ENCODE measurements around the gene RPS18. TPM values are rescaled to one million over a fixed set of nuclear protein-coding genes. Genes with fewer than 3 reads are reported as not detected.
"Not testable (repeated sequence)": the region's sequence is repeated elsewhere in the genome, so short reads cannot be mapped to it uniquely, and the experiment has no call there.

RPS18 gene
- total and polyA plus RNA-seq, 2 of the 4 experiments (the other 2 are of a cell fraction), result 6,577 to 8,417 TPM

- CTCF ChIA-PET, result interaction anchor here (0.6 kb wide), 1 partner anchor 12 kb away, joined by 3 read pairs; no protein-coding TSS in a partner anchor
- in situ Hi-C loops (cut with MboI; ENCODE audit: low sequenced_read_pairs); H2AK9ac ChIP-seq (replicated peaks; ENCODE audit: low read depth, low read length, poor library complexity); H2AFZ ChIP-seq (replicated peaks; ENCODE audit: low read length, poor library complexity); H3K4me2 ChIP-seq (ENCODE audit: low read depth, low read length); POLR2A ChIA-PET (ENCODE audit: unreplicated experiment); H2BK20ac ChIP-seq (ENCODE audit: low read depth, low read length); H4K8ac ChIP-seq (ENCODE audit: low read depth in 2 of 2, low read length in 2 of 2); H3K27me3 ChIP-seq (ENCODE audit: control insufficient read depth, insufficient read depth, low read length); H2BK120ac ChIP-seq (ENCODE audit: low read depth, low read length); intact Hi-C loops (cut with micrococcal nuclease); H3K27ac ChIP-seq (ENCODE audit: insufficient read depth, low read length); H4K20me1 ChIP-seq (ENCODE audit: insufficient read depth, low read length); ATAC-seq (ENCODE audit: low read depth); H4K91ac ChIP-seq (ENCODE audit: insufficient read depth, low read depth, low read length); dilution Hi-C loops (cut with HindIII; ENCODE audit: low sequenced_read_pairs, unreplicated experiment); H3K18ac ChIP-seq (ENCODE audit: low read depth, low read length); H3K79me1 ChIP-seq (ENCODE audit: low read depth in 1 of 2, low read length in 2 of 2); H3K14ac ChIP-seq (replicated peaks; ENCODE audit: low read depth, low read length); H4K5ac ChIP-seq (ENCODE audit: low read depth, low read length); H3K56ac ChIP-seq (ENCODE audit: extremely low read depth, insufficient read depth, low read length); H2AK5ac ChIP-seq (ENCODE audit: low read depth, low read length); BruUV-seq (replicated peaks); H3K4me1 ChIP-seq (ENCODE audit: control insufficient read depth, insufficient read depth, low read length); DNase-seq; H3K9me3 ChIP-seq (ENCODE audit: control insufficient read depth, insufficient read depth, low read length); H2BK15ac ChIP-seq (ENCODE audit: low read depth, low read length); H3K23ac ChIP-seq (ENCODE audit: low read depth, low read length); H3K4me3 ChIP-seq (ENCODE audit: insufficient read depth, low read depth, low read length); H3K9ac ChIP-seq (ENCODE audit: low read depth, low read length); H2BK5ac ChIP-seq (ENCODE audit: low read depth, low read length, poor library complexity, severe bottlenecking); H3K4ac ChIP-seq (ENCODE audit: low read depth, low read length); H3K9me1 ChIP-seq (ENCODE audit: insufficient read depth, low read length): not testable (repeated sequence)
- peaks cover 47% of the 10 kb centered on the region for H3K36me3 ChIP-seq (ENCODE audit: control insufficient read depth, insufficient read depth, low read length)
- no CpG with 5 or more reads among the region's 3 CpGs for WGBS, 2 experiments (ENCODE audit: extremely low coverage in 2 of 2, insufficient read length in 1 of 2)
Measured at GRCh38 chr6:33262490-33262889, 9.4 kb upstream of the RPS18 start.
